Body of pancreas (tissue), 4 donors: Measurements from ENCODE around the gene A1CF.

ENCODE experiments used
- CTCF ChIP-seq, 7 experiments: fragments of 450-650 bp in 4 of 7; fragments of 200-600 bp in 3 of 7; sonication (generic) in 3 of 7; IDR thresholded peaks; one replicate each; pipeline ENCODE4 v1.5.1; 2016 to 2019; ENCODE audit warnings: antibody characterized with exemption in 7 of 7
- POLR2A ChIP-seq, 3 donors: fragments of 450-650 bp; IDR thresholded peaks; one replicate each; pipeline ENCODE4 v1.6.1; 2016; ENCODE audit warnings: antibody characterized with exemption in 3 of 3, mild to moderate bottlenecking in 2 of 3

GRCh38 chr10:50809596-50809995 is 75.8 kb downstream of the A1CF start:
- TF ChIP-seq CTCF (IDR thresholded peaks at IDR 0.05) (no peak), POLR2A (IDR thresholded peaks at IDR 0.05) (no peak)
